Smooth muscle cell of the brain vasculature (primary cell): ENCODE results near the gene TOLLIP.

Experiments
- DNase-seq: peaks from one replicate; pipeline ENCODE4 v3.0.0-alpha.2; 2012; ENCODE audit warnings: low read depth, low spot score

TOLLIP gene

GRCh38 chr11:1232021-1232882 lies 77.2 kb downstream of the TOLLIP start:
- no peak for DNase-seq

GRCh38 chr11:1231396-1232020 lies 77.9 kb downstream of the TOLLIP start:
- no peak for DNase-seq

- no peak for DNase-seq
Observed at GRCh38 chr11:1230456-1231395, 78.7 kb downstream of the TOLLIP start.

GRCh38 chr11:1230121-1230455 lies 79.3 kb downstream of the TOLLIP start:
- DNase-seq = no peak

- no peak for DNase-seq
Observed at GRCh38 chr11:1229471-1230120, 79.8 kb downstream of the TOLLIP start.

- no peak for DNase-seq
Observed at GRCh38 chr11:1228921-1229451, 80.4 kb downstream of the TOLLIP start.

GRCh38 chr11:1228101-1228821 lies 81.2 kb downstream of the TOLLIP start:
- no peak for DNase-seq

GRCh38 chr11:1227551-1228100 lies 81.8 kb downstream of the TOLLIP start:
- DNase-seq = no peak

- DNase-seq = no peak
Observed at GRCh38 chr11:1226986-1227550, 82.4 kb downstream of the TOLLIP start.

GRCh38 chr11:1226226-1226985 lies 83.0 kb downstream of the TOLLIP start:
- no peak for DNase-seq

GRCh38 chr11:1225386-1226225 lies 83.8 kb downstream of the TOLLIP start:
- DNase-seq = no peak

- DNase-seq = no peak
Observed at GRCh38 chr11:1224491-1225385, 84.7 kb downstream of the TOLLIP start.
